ENCODE data around the gene RRN3.
"Not testable (repeated sequence)": the region's sequence is repeated elsewhere in the genome, so short reads cannot be mapped to it uniquely, and the experiment has no call there.

Gene RRN3

DNA sequence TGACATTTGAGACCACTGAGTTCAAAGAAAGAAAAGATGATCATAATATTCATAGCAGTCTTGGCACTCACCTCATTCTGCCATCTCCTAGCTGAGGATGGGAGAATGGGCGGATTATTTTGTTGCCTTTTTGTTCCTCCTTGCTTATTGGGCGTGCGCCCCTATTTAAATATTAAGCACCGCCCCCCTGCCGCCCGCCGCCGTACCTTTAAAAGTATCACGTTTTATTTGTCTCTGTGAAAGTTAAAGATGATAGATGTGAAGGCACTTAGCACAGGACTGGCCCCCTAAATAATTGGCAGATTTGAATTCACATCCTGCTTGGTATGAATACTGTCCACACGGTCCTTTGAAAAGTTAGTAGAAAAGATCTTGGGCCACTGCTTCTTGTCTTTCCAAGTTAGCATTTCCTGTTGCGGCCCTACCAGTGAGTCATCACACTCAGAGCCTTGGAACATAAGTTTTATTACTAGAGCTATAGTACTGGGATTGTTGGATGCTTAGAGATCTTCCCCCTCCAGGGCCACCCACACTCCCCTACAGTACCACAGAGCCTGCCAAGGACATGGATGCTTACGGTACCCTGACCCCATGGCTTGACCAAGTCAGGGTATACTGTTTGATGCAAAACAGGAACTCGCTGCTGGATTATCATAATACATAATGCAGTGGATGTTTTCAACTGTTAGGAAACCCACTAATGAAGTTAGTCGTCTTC lies 68.7 kb downstream of the RRN3 start:
- DNase-seq = not testable (repeated sequence)

DNA sequence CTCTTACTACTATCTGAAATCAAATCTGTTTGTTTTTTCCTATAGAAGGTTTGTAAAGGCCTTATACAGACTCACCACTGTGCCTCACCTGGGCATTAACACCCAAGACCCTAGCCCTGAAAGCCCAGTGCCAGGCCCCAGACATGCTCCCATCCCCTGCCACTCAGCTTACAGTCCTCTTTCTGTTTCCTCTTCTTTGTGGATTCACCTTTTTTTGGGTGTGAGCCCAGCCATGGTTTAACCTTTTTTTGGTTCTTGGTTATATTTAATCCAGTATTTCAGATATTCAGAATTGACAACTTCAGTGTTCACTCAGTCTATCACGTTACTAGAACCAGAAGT lies 69.2 kb downstream of the RRN3 start:
- DNase-seq = not testable (repeated sequence)

DNA sequence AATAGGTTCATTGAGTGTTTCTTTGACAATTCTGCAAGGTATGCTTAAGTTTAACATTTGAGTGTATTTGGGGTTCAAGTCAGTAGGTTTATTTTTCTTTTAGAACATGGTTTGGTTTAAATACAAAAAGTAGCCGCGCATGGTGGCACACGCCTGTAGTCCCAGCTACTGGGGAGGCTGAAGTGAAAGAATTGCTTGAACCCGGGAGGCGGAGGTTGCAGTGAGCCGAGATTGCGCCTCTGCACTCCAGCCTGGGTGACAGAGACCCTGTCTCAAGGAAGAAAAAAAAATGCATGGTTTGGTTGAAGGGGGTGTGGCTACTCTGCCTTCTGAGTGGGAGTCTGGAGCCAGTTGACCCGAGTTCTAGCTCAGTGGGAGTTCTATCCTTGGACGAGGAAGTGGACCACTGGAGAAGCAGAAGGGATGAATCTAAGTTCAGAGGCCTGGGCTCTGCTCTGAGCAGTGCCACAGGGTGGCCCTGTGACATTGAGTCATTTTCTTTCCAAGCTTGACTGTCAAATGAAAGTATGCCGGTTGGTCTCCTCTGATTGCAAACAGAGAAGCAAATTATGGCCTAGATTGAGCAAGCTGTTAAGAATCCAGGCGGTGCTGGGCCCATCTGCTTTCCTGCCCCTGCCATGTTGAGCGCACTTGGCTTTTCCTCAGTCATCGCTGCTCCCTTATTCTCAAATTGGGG lies 70.5 kb downstream of the RRN3 start:
- not testable (repeated sequence) for DNase-seq

DNA sequence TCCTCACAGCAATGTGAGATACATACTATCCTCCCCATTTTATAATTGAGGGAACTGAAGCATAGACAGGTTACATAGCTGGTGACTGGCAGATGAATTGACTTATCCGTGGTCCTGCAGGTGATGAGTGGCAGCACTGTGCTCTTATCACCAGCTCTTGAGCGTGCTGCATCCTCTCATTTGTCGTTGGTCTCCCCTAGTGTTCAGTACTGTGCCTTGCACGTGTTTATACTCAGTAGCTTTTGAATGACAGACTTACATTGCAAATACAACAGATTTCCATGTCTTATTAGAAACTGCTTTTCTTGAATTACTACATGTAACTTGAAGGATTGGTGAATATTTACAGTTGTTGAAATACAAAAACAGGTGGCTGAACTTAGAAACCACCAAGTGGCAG lies 71.9 kb downstream of the RRN3 start:
- DNase-seq = peak; percentile 63

DNA sequence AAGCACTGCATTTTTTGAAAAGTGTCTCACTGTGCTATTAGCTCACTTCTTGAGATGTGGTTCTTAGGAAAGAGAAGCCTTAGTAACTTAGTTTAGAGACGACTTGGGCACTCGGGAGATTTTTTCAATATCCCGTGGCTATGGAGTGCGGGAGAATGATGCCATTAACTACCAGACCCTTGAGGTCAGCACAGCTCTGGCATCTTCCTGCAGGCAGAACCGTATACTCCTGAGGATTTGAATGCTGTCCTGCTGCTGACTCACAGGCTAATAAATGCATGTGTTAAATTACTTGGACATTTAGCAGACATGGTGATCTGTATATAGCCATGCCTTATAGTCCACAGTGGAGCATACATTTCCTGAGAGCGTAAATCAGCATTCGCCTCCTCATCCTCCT lies 72.6 kb downstream of the RRN3 start:
- DNase-seq = not testable (repeated sequence)

DNA sequence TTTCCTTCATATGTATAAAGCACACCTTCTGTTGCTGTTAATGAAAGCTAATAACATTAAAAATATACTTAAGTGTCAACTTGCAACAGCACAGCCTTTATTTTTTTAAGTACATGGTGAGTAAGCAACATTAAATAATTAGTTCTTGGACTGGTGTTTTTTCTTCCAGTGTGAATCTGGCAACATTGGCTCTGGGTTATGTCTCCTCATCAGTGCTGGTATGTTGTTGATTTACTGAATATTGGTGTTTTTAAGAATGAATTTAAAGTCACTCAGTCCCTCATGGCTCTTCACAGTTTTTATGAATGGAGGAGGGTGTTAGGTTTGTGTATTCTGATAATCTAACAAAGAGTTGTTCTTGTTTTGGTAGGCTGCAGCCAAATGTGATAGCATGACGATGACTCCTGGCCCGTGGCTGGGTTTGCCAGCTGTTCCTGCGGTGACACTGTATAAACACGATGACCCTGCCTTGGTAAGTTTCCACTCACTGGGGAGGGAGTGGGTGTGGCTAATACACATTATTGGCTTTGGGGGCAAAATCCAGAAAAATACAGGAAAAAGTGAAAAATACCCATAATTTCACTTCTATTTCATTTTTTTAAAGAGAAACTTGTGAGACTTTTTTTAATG lies 77.0 kb downstream of the RRN3 start:
- DNase-seq = not testable (repeated sequence)

DNA sequence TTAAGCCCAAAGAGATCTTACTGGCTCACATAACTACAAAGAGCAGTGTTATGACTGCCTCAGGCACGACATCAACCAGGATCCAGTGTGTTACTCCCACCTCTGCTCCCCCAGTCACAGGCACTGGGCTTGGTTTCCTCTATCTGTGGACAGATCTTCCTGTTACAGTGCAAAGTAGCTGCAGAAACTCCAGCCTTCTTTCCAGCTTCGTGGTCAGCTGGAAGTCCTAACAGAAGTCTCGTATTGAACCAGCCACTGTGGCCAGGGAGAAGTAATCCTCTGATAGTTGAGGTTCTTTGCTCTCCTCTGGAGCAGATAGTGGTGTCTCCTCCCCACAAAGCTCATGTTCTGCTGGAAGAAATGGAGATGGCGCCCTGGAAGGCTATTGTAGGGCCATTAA lies 77.7 kb downstream of the RRN3 start:
- not testable (repeated sequence) for DNase-seq

DNA sequence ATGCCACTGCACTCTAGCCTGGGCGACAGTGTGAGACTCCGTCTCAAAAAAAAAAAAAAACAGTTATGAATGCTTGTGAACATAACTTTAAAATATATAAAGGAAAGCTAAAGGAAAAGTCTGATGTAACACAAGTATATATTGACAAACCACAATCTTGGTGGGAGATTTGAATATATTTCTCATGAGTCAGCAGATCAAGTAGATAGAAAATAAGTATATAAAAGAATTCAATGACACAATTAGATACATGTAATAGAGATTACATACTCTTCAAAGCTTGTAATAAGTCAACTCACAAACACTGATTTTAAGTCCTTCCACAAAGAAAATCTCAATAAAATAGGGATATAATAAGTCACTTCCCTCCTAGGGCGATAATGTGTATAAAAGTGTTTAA lies 78.4 kb downstream of the RRN3 start:
- not testable (repeated sequence) for DNase-seq

DNA sequence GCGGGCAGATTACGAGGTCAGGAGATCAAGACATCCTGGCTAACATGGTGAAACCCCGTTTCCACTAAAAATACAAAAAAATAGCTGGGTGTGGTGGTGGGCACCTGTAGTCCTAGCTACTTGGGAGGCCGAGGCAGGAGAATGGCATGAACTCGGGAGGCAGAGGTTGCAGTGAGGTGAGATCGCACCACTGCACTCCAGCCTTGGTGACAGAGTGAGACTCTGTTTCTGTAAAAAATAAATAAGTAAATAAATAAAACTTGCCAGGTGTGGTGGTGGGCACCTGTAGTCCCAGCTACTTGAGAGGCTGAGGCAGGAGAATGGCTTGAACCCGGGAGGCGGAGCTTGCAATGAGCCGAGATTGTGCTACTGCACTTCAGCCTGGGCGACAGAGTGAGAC lies 81.1 kb downstream of the RRN3 start:
- not testable (repeated sequence) for DNase-seq
